A673 (cell line): ENCODE data around the gene EMP2. TPM values are rescaled to one million over a fixed set of nuclear protein-coding genes. Genes with fewer than 3 reads are reported as not detected.

Source experiments
- BruUV-seq: library from RNA; stranded (reverse); fragments of 400-500 nt; replicated peaks from 2 replicates; lab custom pipeline; 2021; lab: Mats Ljungman, UMichigan
- CTCF ChIA-PET: fragments of 300-600 bp; sonication (Branson Sonifier 250); formaldehyde crosslinking; loops from one replicate; lab custom pipeline; 2022; ENCODE audit warnings: antibody characterized with exemption; lab: Charles Lee
- POLR2A ChIA-PET: fragments of 300-600 bp; sonication (Branson Sonifier 250); formaldehyde crosslinking; loops from one replicate; lab custom pipeline; 2022; ENCODE audit warnings: antibody characterized with exemption; ENCODE audit not compliant: low non-redundant PET; lab: Charles Lee
- DNase-seq: peaks from one replicate; pipeline ENCODE4 v3.0.0-alpha.2; 2015; ENCODE audit warnings: low spot score
- H3K27ac ChIP-seq: fragments of 200-600 bp; sonication (generic); 2 replicates; pipeline ENCODE4 v1.5.1; 2016; ENCODE audit warnings: mixed run types, low read depth, mild to moderate bottlenecking, mixed read lengths, antibody characterized with exemption, low read length; ENCODE audit not compliant: poor library complexity, severe bottlenecking
- H3K27me3 ChIP-seq: fragments of 200-600 bp; sonication (generic); replicated peaks from 2 replicates; pipeline ENCODE4 v1.6.1; 2017; ENCODE audit warnings: mixed run types, low read depth, mild to moderate bottlenecking, mixed read lengths, antibody characterized with exemption, low read length; ENCODE audit not compliant: insufficient read depth, poor library complexity
- H3K36me3 ChIP-seq: fragments of 200-600 bp; sonication (generic); 2 replicates; pipeline ENCODE4 v1.6.1; 2016; ENCODE audit warnings: mixed run types, mild to moderate bottlenecking, mixed read lengths, antibody characterized with exemption, low read length; ENCODE audit not compliant: insufficient read depth, poor library complexity, severe bottlenecking
- H3K4me1 ChIP-seq: fragments of 200-600 bp; sonication (generic); 2 replicates; pipeline ENCODE4 v1.6.1; 2017; ENCODE audit warnings: mixed run types, mild to moderate bottlenecking, mixed read lengths, antibody characterized with exemption, low read length; ENCODE audit not compliant: insufficient read depth, poor library complexity, severe bottlenecking
- H3K4me3 ChIP-seq: fragments of 200-600 bp; sonication (generic); 2 replicates; pipeline ENCODE4 v1.5.1; 2016; ENCODE audit warnings: low read depth, mixed run types, mild to moderate bottlenecking, mixed read lengths, low read length; ENCODE audit not compliant: poor library complexity, severe bottlenecking
- H3K9me3 ChIP-seq: fragments of 200-600 bp; sonication (generic); 2 replicates; pipeline ENCODE4 v1.6.1; 2016; ENCODE audit warnings: mixed run types, low read depth, mild to moderate bottlenecking, mixed read lengths, antibody characterized with exemption, low read length; ENCODE audit not compliant: poor library complexity, severe bottlenecking
- CTCF ChIP-seq: fragments of 300-800, 200-600 bp; sonication (generic); conservative IDR thresholded peaks from 2 replicates; pipeline ENCODE4 v1.5.1; 2017; ENCODE audit warnings: low read depth, mild to moderate bottlenecking, antibody characterized with exemption, low read length, moderate library complexity, mixed read lengths
- EZH2 ChIP-seq: fragments of 200-600 bp; sonication (generic); IDR thresholded peaks from 2 replicates; pipeline ENCODE4 v1.6.1; 2017; ENCODE audit warnings: borderline replicate concordance, low read depth, mild to moderate bottlenecking, mixed read lengths, antibody characterized with exemption, low read length; ENCODE audit not compliant: poor library complexity, severe bottlenecking
- intact Hi-C: fragments of 100-400 bp; cut with micrococcal nuclease; formaldehyde crosslinking; loops from one replicate; pipeline ENCODE4 v1.10.0; 2022; ENCODE audit not compliant: unreplicated experiment
- total RNA-seq: library from RNA; stranded (reverse); gene quantifications from 2 replicates; pipeline ENCODE4 v1.2.3, GENCODE V29; 2021

The EMP2 gene
- total RNA-seq, 1 experiment from 2014 or later: 12.9 TPM

- TF ChIP-seq EZH2 (no peak), CTCF (no peak)
- Histone ChIP-seq H3K4me3 (no peak overlapping the region), H3K27ac (no peak overlapping the region), H3K36me3 (no peaks in the 10 kb centered on the region), H3K9me3 (no peaks in the 10 kb centered on the region), H3K4me1 (no peaks in the 10 kb centered on the region), H3K27me3 (no peaks in the 10 kb centered on the region)
- POLR2A ChIA-PET: no interaction called here
- DNase-seq: no peak
- no TSS peak for BruUV-seq
- CTCF ChIA-PET: no interaction called here
- intact Hi-C loops: no loop called here
Observed at GRCh38 chr16:10539236-10539635, 41.2 kb downstream of the EMP2 start.

- H3K36me3 ChIP-seq: no peaks in the 10 kb centered on the region
- POLR2A ChIA-PET: no interaction called here
- no peak for DNase-seq
- H3K27me3 ChIP-seq: no peaks in the 10 kb centered on the region
- intact Hi-C loops: no loop called here
- no peaks in the 10 kb centered on the region for H3K4me1 ChIP-seq
- no peak for TF ChIP-seq EZH2
- no peak for TF ChIP-seq CTCF
- H3K9me3 ChIP-seq: no peaks in the 10 kb centered on the region
- no TSS peak for BruUV-seq
- CTCF ChIA-PET: no interaction called here
- H3K4me3 ChIP-seq: no peak overlapping the region
- no peak overlapping the region for H3K27ac ChIP-seq
Observed at GRCh38 chr16:10538583-10538982, 41.8 kb downstream of the EMP2 start.

GRCh38 chr16:10537946-10538345, 42.5 kb downstream of the EMP2 start:
- Histone ChIP-seq H3K36me3 (no peaks in the 10 kb centered on the region), H3K27ac (no peak overlapping the region), H3K27me3 (no peaks in the 10 kb centered on the region), H3K4me1 (no peaks in the 10 kb centered on the region), H3K4me3 (no peak overlapping the region), H3K9me3 (no peaks in the 10 kb centered on the region)
- POLR2A ChIA-PET: no interaction called here
- CTCF ChIA-PET: no interaction called here
- intact Hi-C loops: no loop called here
- no peak for TF ChIP-seq CTCF
- no peak for TF ChIP-seq EZH2
- DNase-seq: no peak
- BruUV-seq: no TSS peak
